Measurements from ENCODE around the gene DHX8. TPM values are rescaled to one million over a fixed set of nuclear protein-coding genes. Genes with fewer than 3 reads are reported as not detected.
"Not testable (repeated sequence)": the region's sequence is repeated elsewhere in the genome, so short reads cannot be mapped to it uniquely, and the experiment has no call there.

The DHX8 gene
- total RNA-seq, 1 experiment from 2014 or later = 94.8 TPM

DNA sequence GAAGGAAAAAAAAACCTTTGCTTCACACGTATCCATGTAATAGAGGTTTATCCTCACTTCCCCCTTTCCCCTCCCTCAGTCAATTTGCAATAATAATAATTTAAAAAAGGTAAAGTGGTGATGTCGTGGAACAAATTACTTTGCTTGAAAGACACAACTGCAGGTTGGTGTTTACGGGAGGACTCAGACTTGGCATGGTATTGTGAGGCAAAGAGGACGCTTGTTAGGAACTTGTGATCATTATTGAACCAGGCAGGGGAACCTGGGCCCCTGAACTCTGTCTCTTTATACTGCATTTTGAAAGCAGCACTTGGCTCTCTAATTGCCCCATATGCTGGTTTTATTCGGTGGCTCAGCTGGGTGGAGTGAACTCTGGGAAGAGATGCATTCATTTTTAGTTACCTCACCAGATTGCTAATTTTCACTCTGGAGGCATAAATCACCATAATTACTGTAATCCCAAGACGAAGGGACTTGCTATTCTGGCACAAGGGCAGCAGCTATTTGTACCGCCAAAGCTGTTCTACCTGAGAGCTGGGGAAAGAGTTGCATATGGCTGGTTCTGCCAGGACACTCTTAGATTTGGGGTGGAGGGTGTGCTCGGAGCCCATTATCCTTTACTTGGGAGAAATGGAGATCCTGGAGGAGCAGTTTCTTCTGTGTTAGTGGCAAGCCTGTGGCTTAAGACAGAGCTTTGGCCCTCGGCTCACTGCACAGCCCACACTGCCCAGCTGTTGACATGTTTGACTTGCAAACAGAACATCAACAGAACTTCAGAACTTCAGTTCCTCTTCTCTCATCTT lies 5.7 kb upstream of the DHX8 start:
- no TSS peak for BruUV-seq (replicated peaks)
- Mint-ChIP-seq H3K27ac (ENCODE audit: unreplicated experiment) (no peak overlapping the region), H3K4me1 (ENCODE audit: low read depth, unreplicated experiment) (no peaks in the 10 kb centered on the region), H3K27me3 (ENCODE audit: unreplicated experiment) (no peaks in the 10 kb centered on the region), H3K36me3 (ENCODE audit: insufficient read depth, unreplicated experiment) (no peaks in the 10 kb centered on the region), H3K9me3 (ENCODE audit: low read depth, unreplicated experiment) (no peaks in the 10 kb centered on the region), H3K4me3 (ENCODE audit: low read depth, unreplicated experiment) (no peak overlapping the region)
- intact Hi-C loops (cut with micrococcal nuclease; ENCODE audit: unreplicated experiment) = no loop called here
- TF ChIP-seq, protein P1, sequence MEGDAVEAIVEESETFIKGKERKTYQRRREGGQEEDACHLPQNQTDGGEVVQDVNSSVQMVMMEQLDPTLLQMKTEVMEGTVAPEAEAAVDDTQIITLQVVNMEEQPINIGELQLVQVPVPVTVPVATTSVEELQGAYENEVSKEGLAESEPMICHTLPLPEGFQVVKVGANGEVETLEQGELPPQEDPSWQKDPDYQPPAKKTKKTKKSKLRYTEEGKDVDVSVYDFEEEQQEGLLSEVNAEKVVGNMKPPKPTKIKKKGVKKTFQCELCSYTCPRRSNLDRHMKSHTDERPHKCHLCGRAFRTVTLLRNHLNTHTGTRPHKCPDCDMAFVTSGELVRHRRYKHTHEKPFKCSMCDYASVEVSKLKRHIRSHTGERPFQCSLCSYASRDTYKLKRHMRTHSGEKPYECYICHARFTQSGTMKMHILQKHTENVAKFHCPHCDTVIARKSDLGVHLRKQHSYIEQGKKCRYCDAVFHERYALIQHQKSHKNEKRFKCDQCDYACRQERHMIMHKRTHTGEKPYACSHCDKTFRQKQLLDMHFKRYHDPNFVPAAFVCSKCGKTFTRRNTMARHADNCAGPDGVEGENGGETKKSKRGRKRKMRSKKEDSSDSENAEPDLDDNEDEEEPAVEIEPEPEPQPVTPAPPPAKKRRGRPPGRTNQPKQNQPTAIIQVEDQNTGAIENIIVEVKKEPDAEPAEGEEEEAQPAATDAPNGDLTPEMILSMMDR (IDR thresholded peaks at IDR 0.05; ENCODE audit: unreplicated experiment) = no peak
- CTCF ChIA-PET = interaction anchor here (1.0 kb wide), 1 partner anchor 79 kb away, joined by 4 read pairs; the partner anchor contains the start of gene ARL4D
- DNase-seq = no peak

- CTCF ChIA-PET = interaction anchor here (0.6 to 5.5 kb wide), 3 partner anchors 87 to 98 kb away, joined by 3 to 154 read pairs (median 4); no protein-coding TSS in a partner anchor
Measured at GRCh38 chr17:43479948-43480347, 3.8 kb upstream of the DHX8 start.

DNA sequence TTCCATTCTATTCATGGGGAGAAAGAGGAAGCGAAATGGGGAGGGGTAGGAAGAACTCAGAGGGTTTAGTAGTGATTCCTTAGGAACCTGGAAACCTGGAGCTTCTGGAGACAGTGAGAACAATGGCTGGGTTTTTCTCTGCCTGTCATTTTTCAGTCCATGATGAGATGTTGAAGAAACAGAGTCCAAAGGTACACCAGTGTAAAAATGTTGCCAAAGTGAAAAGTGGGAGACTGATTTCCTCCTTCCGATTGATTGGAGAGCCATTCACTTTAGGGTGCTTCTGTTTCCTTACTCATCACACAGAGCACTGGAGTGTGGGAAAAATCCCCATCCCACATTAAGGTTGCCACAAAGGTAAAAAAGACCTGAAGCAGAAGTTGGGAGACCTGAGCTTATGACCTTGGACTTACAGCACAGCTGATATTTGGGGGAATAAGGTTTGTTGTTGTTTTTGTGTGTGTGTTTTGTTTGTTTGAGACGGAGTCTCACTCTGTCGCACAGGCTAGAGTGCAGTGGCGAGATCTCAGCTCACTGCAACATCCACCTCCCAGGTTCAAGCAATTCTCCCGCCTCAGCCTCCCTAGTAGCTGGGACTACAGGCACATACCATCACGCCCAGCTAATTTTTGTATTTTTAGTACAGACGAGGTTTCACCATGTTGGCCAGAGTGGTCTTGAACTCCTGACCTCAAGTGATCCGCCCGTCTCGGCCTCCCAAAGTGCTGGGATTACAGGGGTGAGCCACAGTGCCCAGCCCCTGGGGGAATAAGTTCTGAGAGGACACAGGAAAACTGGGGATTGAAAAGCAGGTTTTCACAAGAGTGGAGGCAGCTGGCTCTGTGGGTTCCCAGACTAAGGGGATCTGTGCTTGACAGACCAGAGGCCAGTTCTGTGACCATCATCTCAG lies 1.4 kb upstream of the DHX8 start:
- no peak for DNase-seq
- H3K27ac Mint-ChIP-seq (ENCODE audit: unreplicated experiment) = no peak overlapping the region
- H3K4me3 Mint-ChIP-seq (ENCODE audit: low read depth, unreplicated experiment) = no peak overlapping the region
- H3K4me1 Mint-ChIP-seq (ENCODE audit: low read depth, unreplicated experiment) = peaks cover 20% of the 10 kb centered on the region
- TF ChIP-seq, protein P1 (IDR thresholded peaks at IDR 0.05; ENCODE audit: unreplicated experiment) = no peak
- BruUV-seq (replicated peaks) = no TSS peak
- intact Hi-C loops (cut with micrococcal nuclease; ENCODE audit: unreplicated experiment) = loop anchor here (1.0 kb wide), 2 partner anchors 47 to 88 kb away; no protein-coding TSS in a partner anchor
- no peaks in the 10 kb centered on the region for H3K27me3 Mint-ChIP-seq (ENCODE audit: unreplicated experiment)
- peaks cover 23% of the 10 kb centered on the region for H3K36me3 Mint-ChIP-seq (ENCODE audit: insufficient read depth, unreplicated experiment)
- H3K9me3 Mint-ChIP-seq (ENCODE audit: low read depth, unreplicated experiment) = no peaks in the 10 kb centered on the region
- CTCF ChIA-PET = interaction anchor here (0.6 to 5.5 kb wide), 7 partner anchors 73 to 369 kb away, joined by 4 to 154 read pairs (median 13); partner anchors contain the start of gene ARL4D

More at GRCh38 chr17:43479948-43480347, 3.8 kb upstream of the DHX8 start:
- Mint-ChIP-seq H3K27ac (ENCODE audit: unreplicated experiment) (no peak overlapping the region), H3K4me1 (ENCODE audit: low read depth, unreplicated experiment) (peaks cover 11% of the 10 kb centered on the region), H3K36me3 (ENCODE audit: insufficient read depth, unreplicated experiment) (peaks cover 19% of the 10 kb centered on the region), H3K27me3 (ENCODE audit: unreplicated experiment) (no peaks in the 10 kb centered on the region), H3K4me3 (ENCODE audit: low read depth, unreplicated experiment) (no peak overlapping the region), H3K9me3 (ENCODE audit: low read depth, unreplicated experiment) (no peaks in the 10 kb centered on the region)
- intact Hi-C loops (cut with micrococcal nuclease; ENCODE audit: unreplicated experiment) = no loop called here
- BruUV-seq (replicated peaks) = no TSS peak
- DNase-seq = no peak
- TF ChIP-seq, protein P1 (IDR thresholded peaks at IDR 0.05; ENCODE audit: unreplicated experiment) = no peak

- H3K9me3 Mint-ChIP-seq (ENCODE audit: low read depth, unreplicated experiment) = no peaks in the 10 kb centered on the region
- no TSS peak for BruUV-seq (replicated peaks)
- peaks cover 52% of the 10 kb centered on the region for H3K36me3 Mint-ChIP-seq (ENCODE audit: insufficient read depth, unreplicated experiment)
- H3K27ac Mint-ChIP-seq (ENCODE audit: unreplicated experiment) = no peak overlapping the region
- intact Hi-C loops (cut with micrococcal nuclease; ENCODE audit: unreplicated experiment) = no loop called here
- peaks cover 2% of the 10 kb centered on the region for H3K4me1 Mint-ChIP-seq (ENCODE audit: low read depth, unreplicated experiment)
- TF ChIP-seq, protein P1 (IDR thresholded peaks at IDR 0.05; ENCODE audit: unreplicated experiment) = no peak
- CTCF ChIA-PET = no interaction called here
- no peak for DNase-seq
- no peak overlapping the region for H3K4me3 Mint-ChIP-seq (ENCODE audit: low read depth, unreplicated experiment)
- H3K27me3 Mint-ChIP-seq (ENCODE audit: unreplicated experiment) = no peaks in the 10 kb centered on the region
Measured at GRCh38 chr17:43490621-43491020, 6.8 kb downstream of the DHX8 start.

GRCh38 chr17:43509440-43509839 lies 25.7 kb downstream of the DHX8 start:
- H3K27me3 Mint-ChIP-seq (ENCODE audit: unreplicated experiment); H3K4me3 Mint-ChIP-seq (ENCODE audit: low read depth, unreplicated experiment); DNase-seq; BruUV-seq (replicated peaks); H3K4me1 Mint-ChIP-seq (ENCODE audit: low read depth, unreplicated experiment); CTCF ChIA-PET; H3K9me3 Mint-ChIP-seq (ENCODE audit: low read depth, unreplicated experiment); intact Hi-C loops (cut with micrococcal nuclease; ENCODE audit: unreplicated experiment); H3K27ac Mint-ChIP-seq (ENCODE audit: unreplicated experiment): not testable (repeated sequence)
- H3K36me3 Mint-ChIP-seq (ENCODE audit: insufficient read depth, unreplicated experiment) = peaks cover 72% of the 10 kb centered on the region

DNA sequence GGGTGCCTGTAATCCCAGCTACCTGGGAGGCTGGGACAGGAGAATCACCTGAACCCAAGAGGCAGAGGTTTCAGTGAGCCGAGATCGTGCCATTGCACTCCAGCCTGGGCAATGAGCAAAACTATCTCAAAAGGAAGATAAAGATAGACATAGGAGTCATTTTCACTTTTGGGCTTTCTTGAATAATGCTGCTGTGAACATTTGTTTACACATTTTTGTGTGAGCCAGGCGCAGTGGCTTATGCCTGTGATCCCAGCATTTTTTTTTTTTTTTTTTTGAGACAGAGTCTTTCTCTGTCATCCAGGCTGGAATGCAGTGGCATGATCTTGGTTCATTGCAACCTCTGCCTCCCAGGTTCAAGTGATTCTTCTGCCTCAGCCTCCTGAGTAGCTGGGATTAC lies 27.4 kb downstream of the DHX8 start:
- intact Hi-C loops (cut with micrococcal nuclease; ENCODE audit: unreplicated experiment); H3K27ac Mint-ChIP-seq (ENCODE audit: unreplicated experiment); DNase-seq; H3K27me3 Mint-ChIP-seq (ENCODE audit: unreplicated experiment); BruUV-seq (replicated peaks); H3K4me1 Mint-ChIP-seq (ENCODE audit: low read depth, unreplicated experiment); H3K4me3 Mint-ChIP-seq (ENCODE audit: low read depth, unreplicated experiment); H3K9me3 Mint-ChIP-seq (ENCODE audit: low read depth, unreplicated experiment): not testable (repeated sequence)
- H3K36me3 Mint-ChIP-seq (ENCODE audit: insufficient read depth, unreplicated experiment) = peaks cover 63% of the 10 kb centered on the region
- CTCF ChIA-PET = interaction anchor here (0.6 kb wide), 1 partner anchor 829 kb away, joined by 3 read pairs; no protein-coding TSS in a partner anchor

Measured in Calu3 (cell line).